GM21717 (cell line): ENCODE results near the gene PLEKHA3.

ENCODE experiments used
- ATAC-seq: cut with Tn5 transposase; IDR thresholded peaks from one replicate; pipeline ENCODE4 v1.9.1; 2021; ENCODE audit warnings: mild to moderate bottlenecking, moderate library complexity; ENCODE audit not compliant: unreplicated experiment

The PLEKHA3 gene

GRCh38 chr2:178478439-178479274, 1.6 kb upstream of the PLEKHA3 start, which contains the start of gene FKBP7:
FKBP7 (minus strand) TSS chr2:178478600; CDS start chr2:178478499, 101 bp downstream.
- ATAC-seq = peak; percentile 50

- no peak for ATAC-seq
Observed at GRCh38 chr2:178479275-178479616, 1.0 kb upstream of the PLEKHA3 start.

DNA sequence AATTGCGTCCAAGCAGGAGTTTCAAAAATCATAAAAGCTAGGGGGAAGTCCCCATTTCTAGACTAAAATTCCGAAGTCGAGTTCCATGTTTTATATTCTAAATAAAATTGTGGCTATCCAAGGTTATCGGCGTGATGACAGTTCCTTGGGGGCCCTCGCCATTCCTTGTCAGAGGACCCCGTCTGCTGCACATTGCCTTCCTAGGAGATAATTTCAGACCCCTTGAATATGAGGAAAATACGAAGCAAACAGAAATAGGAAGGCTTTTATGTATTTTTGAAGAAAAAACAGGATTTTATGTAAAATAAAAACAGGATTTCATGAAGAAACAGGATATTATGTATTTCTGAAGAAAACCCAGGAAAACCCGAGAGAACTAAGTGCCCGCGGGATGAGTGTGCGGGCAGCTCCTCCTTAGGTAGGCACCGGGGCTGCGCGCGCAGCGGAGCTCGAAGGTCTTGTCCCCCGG, 465 bp upstream of the PLEKHA3 start:
- ATAC-seq = no peak

DNA sequence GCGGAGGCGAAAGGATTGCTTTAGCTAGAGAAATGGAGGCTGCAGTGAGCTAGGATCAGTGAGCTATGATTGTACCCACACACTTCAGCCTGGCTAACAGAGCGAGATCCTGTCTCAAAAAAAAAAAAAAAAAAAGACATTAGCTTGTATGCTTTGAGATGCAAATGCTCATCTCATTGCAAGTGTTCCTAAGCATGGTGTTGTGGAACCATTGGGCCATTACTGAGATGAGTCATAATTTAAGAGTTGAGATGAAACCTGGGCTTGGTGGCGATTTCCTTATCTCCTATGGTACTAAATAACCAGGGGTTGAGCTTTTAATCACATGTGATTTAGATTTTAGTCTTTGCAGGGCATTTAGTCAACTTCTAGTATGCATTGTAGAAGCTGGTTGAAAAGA, 2.2 kb downstream of the PLEKHA3 start:
- ATAC-seq = peak; percentile 28

GRCh38 chr2:178484245-178485041, 4.2 kb downstream of the PLEKHA3 start:
- no peak for ATAC-seq

DNA sequence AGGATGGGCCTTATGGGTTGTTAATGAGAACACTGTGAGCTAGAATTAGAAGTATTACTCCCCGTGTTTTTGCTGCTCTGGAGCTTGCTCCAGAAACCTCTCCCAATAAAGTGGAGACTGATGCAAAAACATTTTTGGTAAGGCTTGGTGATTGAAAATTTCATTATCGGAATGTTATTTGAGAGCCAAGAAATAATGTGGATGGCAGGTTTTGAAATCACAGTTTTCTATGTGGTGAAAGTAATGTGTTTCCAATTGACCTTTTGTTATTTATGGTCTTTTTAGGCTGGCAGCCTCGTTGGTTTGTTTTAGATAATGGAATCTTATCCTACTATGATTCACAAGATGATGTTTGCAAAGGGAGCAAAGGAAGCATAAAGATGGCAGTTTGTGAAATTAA, 5.1 kb downstream of the PLEKHA3 start:
- ATAC-seq = no peak

DNA sequence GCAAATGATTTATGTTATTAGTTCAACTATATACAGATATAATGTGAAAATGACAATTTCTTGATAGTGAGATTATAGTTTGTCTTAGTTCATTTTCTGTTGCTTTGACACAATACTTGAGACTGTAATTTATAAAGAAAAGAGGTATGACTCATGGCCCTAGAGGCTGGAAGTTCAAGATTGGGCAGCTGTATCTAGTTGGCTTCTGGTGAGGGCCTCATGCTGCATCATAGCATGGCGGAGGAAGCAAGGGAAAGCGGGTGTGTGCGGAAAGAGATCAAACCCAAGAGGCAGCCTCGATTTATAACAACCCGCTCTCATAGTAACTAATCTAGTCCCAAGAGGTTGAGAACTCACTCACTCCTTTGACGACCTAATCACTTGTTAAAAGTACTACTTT, 11.4 kb downstream of the PLEKHA3 start:
- no peak for ATAC-seq

GRCh38 chr2:178496049-178496448, 15.8 kb downstream of the PLEKHA3 start:
- no peak for ATAC-seq

- ATAC-seq = no peak
Observed at GRCh38 chr2:178498137-178498536, 17.9 kb downstream of the PLEKHA3 start.

GRCh38 chr2:178499640-178500039, 19.4 kb downstream of the PLEKHA3 start:
- ATAC-seq = no peak

GRCh38 chr2:178502751-178503150, 22.5 kb downstream of the PLEKHA3 start:
- no peak for ATAC-seq

DNA sequence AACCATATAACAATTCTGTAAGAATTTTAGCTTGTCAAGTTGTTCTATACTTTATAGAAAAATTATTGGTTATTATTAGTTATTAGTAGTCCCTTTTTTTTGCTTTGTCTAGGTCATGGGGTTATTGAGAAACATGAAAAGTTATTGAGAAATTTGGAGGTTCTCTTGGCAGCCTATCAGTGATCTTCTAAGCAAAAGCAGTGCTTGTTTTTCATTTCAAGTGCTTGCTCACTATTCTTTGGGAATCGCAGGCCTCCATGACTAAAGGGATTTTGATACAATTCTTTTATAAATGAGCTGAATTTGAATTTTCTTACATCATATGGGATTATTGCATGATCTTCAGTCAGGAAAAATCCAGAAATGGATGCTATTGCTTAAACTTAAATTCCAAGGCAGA, 25.8 kb downstream of the PLEKHA3 start:
- no peak for ATAC-seq

- no peak for ATAC-seq
Observed at GRCh38 chr2:178506524-178506923, 26.3 kb downstream of the PLEKHA3 start.

DNA sequence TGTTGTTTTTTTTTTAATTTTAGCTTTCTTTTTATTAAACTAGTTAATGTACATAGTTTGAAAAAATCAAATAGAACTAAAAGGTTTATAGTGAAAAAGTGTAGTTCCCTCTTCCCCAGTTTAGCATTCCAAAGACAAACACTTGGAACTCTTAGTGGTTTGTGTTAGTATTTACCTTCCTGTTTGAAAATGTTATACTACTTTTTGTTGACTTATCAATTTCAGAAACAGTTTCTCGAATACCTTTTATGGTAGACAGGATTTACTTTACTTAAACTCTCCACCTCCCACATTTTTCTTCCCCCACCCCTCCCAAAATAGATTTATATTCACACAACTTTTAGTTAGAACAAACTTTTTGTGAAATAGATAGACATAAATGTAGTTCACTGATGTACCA, 26.7 kb downstream of the PLEKHA3 start:
- ATAC-seq = no peak

- no peak for ATAC-seq
Observed at GRCh38 chr2:178508646-178509045, 28.4 kb downstream of the PLEKHA3 start.

DNA sequence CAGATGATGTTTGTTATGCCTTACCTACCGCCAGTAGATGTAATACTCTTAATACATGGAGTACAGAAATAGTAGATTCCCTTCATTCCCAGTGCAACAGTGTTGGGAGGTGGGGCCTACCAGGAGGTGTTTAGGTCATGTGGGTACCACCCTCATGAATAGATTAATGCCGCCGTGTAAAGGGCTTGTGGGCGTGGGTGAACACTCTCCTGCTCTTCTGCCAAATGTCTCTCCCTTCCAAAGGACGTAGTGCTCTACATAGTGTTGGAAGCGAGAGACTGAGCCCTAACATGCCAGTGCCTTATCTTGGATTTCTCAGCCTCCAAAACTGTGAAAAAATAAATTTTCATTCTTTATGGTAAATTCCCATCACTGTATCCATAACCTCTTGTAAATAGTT, 30.1 kb downstream of the PLEKHA3 start:
- no peak for ATAC-seq

DNA sequence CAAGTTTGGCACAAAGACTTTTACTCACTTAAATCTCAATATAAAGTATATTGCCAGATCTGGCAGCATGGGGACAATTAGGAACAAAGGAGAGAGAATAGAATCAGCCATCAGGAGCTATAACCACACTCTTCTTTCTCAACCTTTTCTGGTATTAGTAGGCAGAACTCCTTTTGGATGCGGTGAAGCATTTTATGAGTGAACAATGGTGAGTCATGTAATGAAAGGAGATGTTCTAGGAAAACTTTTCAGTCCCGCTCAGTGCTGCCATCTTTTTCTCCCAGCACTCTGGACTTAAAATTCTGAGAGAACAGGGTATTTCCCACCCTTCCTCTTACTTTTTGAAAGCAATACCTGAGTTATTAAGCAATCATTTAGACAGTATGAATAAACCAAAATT, 32.2 kb downstream of the PLEKHA3 start:
- ATAC-seq = no peak

GRCh38 chr2:178513876-178514275, 33.6 kb downstream of the PLEKHA3 start:
- no peak for ATAC-seq

- peak; percentile 63 for ATAC-seq
Observed at GRCh38 chr2:178514664-178515063, 34.4 kb downstream of the PLEKHA3 start.

DNA sequence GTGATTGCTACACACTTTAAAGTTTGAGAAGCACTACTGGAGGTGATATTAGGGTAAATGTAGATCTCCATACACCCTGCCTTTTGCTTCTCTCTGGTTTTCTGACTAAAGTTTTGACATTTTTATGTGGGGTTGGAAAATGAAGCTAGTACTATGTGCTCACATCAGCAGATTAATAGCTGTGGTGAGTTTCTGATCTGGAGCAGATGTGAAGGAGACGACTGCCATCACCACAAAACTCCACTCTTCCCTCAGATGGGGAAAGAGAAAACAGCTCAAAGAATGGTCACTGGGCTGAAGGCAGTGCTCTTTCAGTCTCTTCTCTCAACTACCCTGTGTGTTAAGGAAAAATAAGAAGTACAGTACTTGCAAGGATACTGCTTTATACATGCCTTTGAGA, 37.2 kb downstream of the PLEKHA3 start:
- ATAC-seq = no peak

DNA sequence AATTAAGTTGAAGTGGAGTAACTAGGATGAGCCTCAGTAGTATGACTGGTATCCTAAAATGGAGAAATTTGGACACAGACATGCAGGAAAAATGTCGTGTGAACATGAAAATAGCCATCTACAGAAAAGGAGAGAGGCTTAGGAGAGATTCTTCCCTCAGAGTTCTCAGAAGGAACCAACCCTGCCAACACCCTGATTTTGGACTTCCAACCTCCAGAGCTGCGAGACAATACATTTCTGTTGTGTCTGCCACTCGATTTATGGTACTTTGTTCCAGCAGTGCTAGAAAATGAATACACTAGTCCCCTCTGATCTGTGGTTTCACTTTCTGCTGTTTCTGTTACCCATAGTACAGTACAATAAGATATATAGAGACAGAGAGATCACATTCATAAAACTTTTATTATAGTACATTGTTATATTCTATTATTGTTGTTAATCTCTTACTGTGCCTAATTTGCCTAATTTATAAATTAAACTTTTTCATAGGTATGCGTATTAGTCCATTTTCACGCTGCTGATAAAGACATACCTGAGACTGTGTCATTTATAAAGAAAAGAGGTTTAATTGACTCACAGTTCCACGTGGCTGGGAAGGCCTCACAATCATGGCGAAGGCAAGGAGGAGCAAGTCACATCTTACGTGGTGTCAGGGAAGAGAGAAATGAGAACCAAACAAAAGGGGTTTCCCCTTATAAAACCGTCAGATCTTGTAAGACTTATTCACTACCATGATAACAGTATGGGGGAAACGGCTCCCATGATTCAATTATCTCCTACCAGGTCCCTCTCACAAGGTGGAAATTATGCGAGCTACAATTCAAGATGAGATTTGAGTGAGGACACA, 41.3 kb downstream of the PLEKHA3 start:
- ATAC-seq = no peak
